GM13977 (cell line): ENCODE measurements around the gene UBE2D1.
A peak's percentile ranks its signal among the peaks of the same experiment; 100 is the strongest.

Experiments
- DNase-seq: peaks from one replicate; pipeline ENCODE4 v3.0.0; 2012; ENCODE audit warnings: low spot score
- CTCF ChIP-seq: IDR thresholded peaks from 2 replicates; pipeline ENCODE4 v1.5.1; 2012; ENCODE audit warnings: mild to moderate bottlenecking, control low read depth; ENCODE audit not compliant: insufficient read depth; ENCODE audit errors: extremely low read depth, missing control alignments
- in situ Hi-C: fragments of 300-500 bp; cut with MboI; formaldehyde crosslinking; loops from one replicate; pipeline ENCODE4 v1.12.0; 2022; ENCODE audit warnings: low sequenced_read_pairs, low pct_unique_long_range_greater_than_20kb, mixed read lengths, inconsistent platforms; ENCODE audit not compliant: unreplicated experiment

UBE2D1 gene

DNA sequence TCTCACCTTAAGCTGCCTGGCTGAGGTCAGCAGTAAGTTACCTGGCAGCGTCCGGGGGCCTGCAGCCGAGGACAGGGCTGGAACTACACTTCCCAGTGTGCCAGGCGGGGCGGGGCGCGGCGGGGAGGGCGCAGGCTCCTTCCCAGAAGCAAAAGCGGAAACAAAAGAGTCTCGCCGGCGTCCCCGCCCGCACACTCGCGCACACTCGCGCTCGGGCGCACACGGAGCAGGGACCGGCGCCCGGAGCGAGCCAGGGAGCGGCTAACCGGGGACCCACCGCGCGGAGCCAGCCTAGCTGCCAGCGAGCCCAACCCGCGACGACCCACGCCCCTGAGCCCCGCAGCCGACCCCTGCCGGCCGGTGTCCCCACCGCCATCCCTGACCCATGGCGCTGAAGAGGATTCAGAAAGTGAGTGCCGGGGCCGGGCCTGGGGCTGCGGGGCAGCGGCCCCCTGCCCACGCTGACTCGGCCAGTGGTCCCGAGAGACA is at the start of gene UBE2D1:
Gene UBE2D1, plus strand, starts transcription at position 190 of the 489 bp plus-strand sequence. Its CDS starts 196 bp downstream, at position 386.
- no peak for TF ChIP-seq CTCF
- in situ Hi-C loops, result no loop called here
- DNase-seq, result peak; percentile 92

- peak; percentile 67 for TF ChIP-seq CTCF
- in situ Hi-C loops, result no loop called here
- DNase-seq, result peak; percentile 28
Observed at GRCh38 chr10:58291538-58292174, 43.1 kb upstream of the UBE2D1 start.

- no peak for DNase-seq
- no peak for TF ChIP-seq CTCF
- in situ Hi-C loops, result no loop called here
Observed at GRCh38 chr10:58293989-58294388, 40.8 kb upstream of the UBE2D1 start.

DNA sequence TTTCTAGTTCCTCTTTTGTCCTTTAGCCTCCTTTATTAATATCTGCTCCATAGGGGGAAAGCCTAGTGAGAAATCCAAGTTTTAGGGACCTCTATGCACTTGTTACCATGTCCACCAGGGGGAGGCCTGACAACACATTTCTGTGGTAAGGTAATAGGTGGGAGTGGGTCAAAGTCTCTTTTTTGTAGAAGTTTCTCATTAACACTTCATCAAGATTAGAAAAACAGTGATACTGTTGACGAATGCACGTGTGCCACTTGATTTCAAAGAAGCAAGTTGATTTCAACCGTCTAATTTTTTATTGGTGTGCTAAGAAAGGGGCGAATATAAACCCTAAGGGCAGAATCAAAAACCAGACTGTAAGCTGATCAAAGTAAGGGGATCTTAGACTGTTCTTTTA is 35.2 kb upstream of the UBE2D1 start:
- in situ Hi-C loops, result no loop called here
- TF ChIP-seq CTCF, result peak; percentile 84
- peak; percentile 52 for DNase-seq

DNA sequence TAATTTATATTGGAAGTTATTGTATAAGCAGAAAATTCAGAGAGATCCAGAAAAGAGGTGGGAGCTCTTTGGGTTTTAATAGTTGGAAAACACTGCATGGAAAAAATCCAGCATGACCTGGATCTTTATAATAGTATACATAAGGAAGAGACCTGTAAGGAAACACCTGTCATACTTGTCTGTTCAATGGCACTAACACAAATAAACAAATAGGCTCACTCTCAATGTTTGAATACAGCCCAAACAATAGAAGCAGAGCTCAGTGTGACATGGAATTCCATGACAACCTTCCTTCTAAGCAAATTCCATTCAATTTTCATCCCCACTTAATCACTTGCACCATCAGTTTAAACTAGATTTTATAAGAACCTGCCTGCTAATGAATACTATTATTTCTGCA is 34.1 kb upstream of the UBE2D1 start:
- no peak for DNase-seq
- no peak for TF ChIP-seq CTCF
- in situ Hi-C loops, result no loop called here

DNA sequence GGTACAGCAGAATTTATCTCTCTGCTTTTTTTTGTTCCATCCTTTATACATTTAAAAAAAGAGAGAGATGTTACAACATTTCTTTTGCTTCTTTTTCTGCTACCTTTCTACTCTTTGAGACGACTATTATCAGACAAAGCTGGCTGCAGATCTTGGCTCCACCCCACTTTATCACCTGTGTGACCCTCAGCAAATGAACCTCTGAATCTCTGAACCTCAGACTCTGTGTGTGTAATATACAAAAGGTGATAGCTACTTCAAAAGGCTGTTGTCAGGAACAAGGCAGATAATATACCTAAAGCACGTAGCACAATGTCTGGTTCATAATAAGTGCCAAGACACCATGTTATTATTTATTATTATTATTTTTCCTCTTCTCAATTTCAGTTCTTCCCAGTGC is 32.6 kb upstream of the UBE2D1 start:
- no peak for DNase-seq
- in situ Hi-C loops, result no loop called here
- TF ChIP-seq CTCF, result no peak
